CD14-positive monocyte (primary cell): Measurements from ENCODE around the gene UGT1A5. TPM values are rescaled to one million over a fixed set of nuclear protein-coding genes. Genes with fewer than 3 reads are reported as not detected.
A peak's percentile ranks its signal among the peaks of the same experiment; 100 is the strongest.

ENCODE experiments used
- DNase-seq, 3 donors: peaks; one replicate each; pipeline ENCODE4 v3.0.0-alpha.2; 2011 to 2022
- H2AFZ ChIP-seq: 2 replicates; pipeline ENCODE4 v1.6.0; 2012; ENCODE audit warnings: mild to moderate bottlenecking, low read depth, low read length, inconsistent platforms; ENCODE audit not compliant: insufficient read depth, poor library complexity, severe bottlenecking
- H3K27ac ChIP-seq, 2 donors: 1 replicate in 1 of 2; 2 replicates in 1 of 2; pipeline ENCODE4 v1.5.1; 2012 to 2013; ENCODE audit warnings: low read length in 2 of 2, control low read depth in 1 of 2, inconsistent platforms in 1 of 2, low read depth in 1 of 2, mild to moderate bottlenecking in 1 of 2
- H3K27me3 ChIP-seq, 2 donors: one replicate each; pipeline versions ENCODE4 v1.6.0 to v1.6.1; 2011 to 2013; ENCODE audit warnings: low read length in 2 of 2; ENCODE audit not compliant: control insufficient read depth in 2 of 2, insufficient read depth in 2 of 2
- H3K36me3 ChIP-seq, 2 donors: replicated peaks in 1 of 2; 1 replicate in 1 of 2; 2 replicates in 1 of 2; pipeline versions ENCODE4 v1.5.1 to v1.6.1; 2012 to 2013; ENCODE audit warnings: low read length in 2 of 2, control low read depth in 1 of 2, inconsistent platforms in 1 of 2, mild to moderate bottlenecking in 1 of 2; ENCODE audit not compliant: insufficient read depth in 2 of 2, control insufficient read depth in 1 of 2
- H3K4me1 ChIP-seq, 2 donors: 1 replicate in 1 of 2; 2 replicates in 1 of 2; pipeline versions ENCODE4 v1.5.1 to v1.6.1; 2012 to 2013; ENCODE audit warnings: low read length in 2 of 2, control low read depth in 1 of 2, inconsistent platforms in 1 of 2, mild to moderate bottlenecking in 1 of 2, moderate library complexity in 1 of 2; ENCODE audit not compliant: insufficient read depth in 2 of 2, control insufficient read depth in 1 of 2
- H3K4me2 ChIP-seq: replicated peaks from 2 replicates; pipeline ENCODE3; 2012; ENCODE audit warnings: low read length, moderate library complexity, mild to moderate bottlenecking; ENCODE audit not compliant: poor library complexity, severe bottlenecking; ENCODE audit errors: extremely low read depth
- H3K4me3 ChIP-seq, 3 experiments: fragments of 200-600 bp in 1 of 3; sonication (generic) in 1 of 3; replicated peaks in 1 of 3; 1 replicate in 2 of 3; 2 replicates in 1 of 3; pipeline ENCODE4 v1.5.1; 2011 to 2013; ENCODE audit warnings: low read length in 3 of 3, mild to moderate bottlenecking in 3 of 3, control low read depth in 2 of 3, low read depth in 2 of 3, inconsistent platforms in 1 of 3, moderate library complexity in 1 of 3
- H3K79me2 ChIP-seq: 2 replicates; pipeline ENCODE4 v1.6.0; 2012; ENCODE audit warnings: mild to moderate bottlenecking, control low read depth, inconsistent platforms, low read length, moderate library complexity; ENCODE audit not compliant: insufficient read depth
- H3K9ac ChIP-seq: 2 replicates; pipeline ENCODE4 v1.6.0; 2017; ENCODE audit warnings: low read length, mild to moderate bottlenecking; ENCODE audit not compliant: insufficient read depth, poor library complexity, severe bottlenecking
- H3K9me3 ChIP-seq, 2 donors: replicated peaks in 1 of 2; 1 replicate in 1 of 2; 2 replicates in 1 of 2; pipeline versions ENCODE4 v1.5.1 to v1.6.1; 2012 to 2013; ENCODE audit warnings: low read length in 2 of 2, control low read depth in 1 of 2; ENCODE audit not compliant: control insufficient read depth in 1 of 2, insufficient read depth in 1 of 2
- H4K20me1 ChIP-seq: 2 replicates; pipeline ENCODE4 v1.6.0; 2012; ENCODE audit warnings: mild to moderate bottlenecking, low read length, control low read depth, moderate library complexity; ENCODE audit not compliant: insufficient read depth
- H3K27ac Mint-ChIP-seq, 7 donors: one replicate each; pipeline ENCODE4 v1.8.0; 2020; ENCODE audit warnings: mild to moderate bottlenecking in 7 of 7, mixed read lengths in 7 of 7, moderate library complexity in 6 of 7, inconsistent platforms in 2 of 7
- H3K27me3 Mint-ChIP-seq, 3 donors: one replicate each; pipeline ENCODE4 v1.8.0; 2021 to 2022; ENCODE audit warnings: low read depth in 3 of 3, mild to moderate bottlenecking in 3 of 3, mixed read lengths in 3 of 3, moderate library complexity in 3 of 3, inconsistent platforms in 1 of 3
- H3K36me3 Mint-ChIP-seq, 2 donors: one replicate each; pipeline ENCODE4 v1.8.0; 2020; ENCODE audit warnings: mixed read lengths in 2 of 2, inconsistent platforms in 1 of 2, mild to moderate bottlenecking in 1 of 2
- H3K4me1 Mint-ChIP-seq: one replicate; pipeline ENCODE4 v1.8.0; 2020; ENCODE audit warnings: mild to moderate bottlenecking, mixed read lengths
- H3K4me3 Mint-ChIP-seq, 2 donors: one replicate each; pipeline ENCODE4 v1.8.0; 2020; ENCODE audit warnings: mild to moderate bottlenecking in 2 of 2, mixed read lengths in 2 of 2, moderate library complexity in 1 of 2
- H3K9me3 Mint-ChIP-seq, 7 donors: one replicate each; pipeline ENCODE4 v1.8.0; 2020 to 2022; ENCODE audit warnings: mixed read lengths in 7 of 7, mild to moderate bottlenecking in 6 of 7, moderate library complexity in 6 of 7, inconsistent platforms in 2 of 7
- CTCF ChIP-seq: fragments of 200-600 bp; IDR thresholded peaks from one replicate; pipeline ENCODE4 v1.8.0; 2022; ENCODE audit warnings: antibody characterized with exemption, mild to moderate bottlenecking
- WGBS: methylation state at CpG from one replicate; pipeline ENCODE4 v1.1.5; 2013; ENCODE audit warnings: missing lambda C conversion rate; ENCODE audit not compliant: insufficient coverage; 5-methylcytosine and 5-hydroxymethylcytosine counted together
- intact Hi-C, 2 donors: fragments of 100-400 bp; cut with micrococcal nuclease; formaldehyde crosslinking; loops; one replicate each; pipeline versions ENCODE4 v1.15.0 to v1.15.1; 2023
- polyA plus RNA-seq, 3 donors: library from polyadenylated mRNA; depleted of rRNA in 1 of 3; unstranded in 2 of 3; stranded (reverse) in 1 of 3; fragments of 300-500 nt in 2 of 3; fragments of >200 nt in 1 of 3; fragmentation: Illumina TruSeq in 2 of 3; gene quantifications; 1 replicate in 2 of 3; 2 replicates in 1 of 3; pipeline ENCODE4 v1.2.3, GENCODE V29; 2012 to 2021

The UGT1A5 gene
- polyA plus RNA-seq, 3 donors, result not detected

- Histone ChIP-seq H3K27me3 (no peaks in the 10 kb centered on the region), H3K4me3 (no peak overlapping the region), H4K20me1 (no peaks in the 10 kb centered on the region), H3K4me1 (no peaks in the 10 kb centered on the region), H3K36me3 (no peaks in the 10 kb centered on the region), H3K79me2 (no peaks in the 10 kb centered on the region), H2AFZ (no peak overlapping the region), H3K9me3 (no peaks in the 10 kb centered on the region), H3K27ac (no peak overlapping the region), H3K9ac (no peak overlapping the region), H3K4me2 (no peak overlapping the region)
- Mint-ChIP-seq H3K27me3 (peaks cover 2 to 9% (median 7%) of the 10 kb centered on the region in 3 donors), H3K36me3 (no peaks in the 10 kb centered on the region), H3K9me3 (peaks cover 0 to 5% (median 0%) of the 10 kb centered on the region in 7 donors), H3K4me3 (no peak overlapping the region), H3K4me1 (no peaks in the 10 kb centered on the region), H3K27ac (no peak overlapping the region)
- no peak for TF ChIP-seq CTCF
- intact Hi-C loops, result no loop called here
- DNase-seq, result no peak
- 93% methylated on average over 3 of the region's 4 CpGs for WGBS
Observed at GRCh38 chr2:233816771-233817170, 104.1 kb downstream of the UGT1A5 start.

GRCh38 chr2:233817361-233817911 lies 104.7 kb downstream of the UGT1A5 start:
- no peak for DNase-seq
- H3K27ac Mint-ChIP-seq, result peak overlapping the region in 1 of 7 donors; percentile 65
- WGBS, result 72% methylated on average over 3 of the region's 3 CpGs

More at GRCh38 chr2:233817361-233817911, 104.7 kb downstream of the UGT1A5 start:
- no peaks in the 10 kb centered on the region for H3K4me1 Mint-ChIP-seq
- H3K36me3 Mint-ChIP-seq, result no peaks in the 10 kb centered on the region
- no peaks in the 10 kb centered on the region for H3K27me3 ChIP-seq
- no peak for TF ChIP-seq CTCF
- intact Hi-C loops, result no loop called here
- no peaks in the 10 kb centered on the region for H3K9me3 ChIP-seq
- no peaks in the 10 kb centered on the region for H3K4me1 ChIP-seq
- H3K27ac ChIP-seq, result no peak overlapping the region
- no peaks in the 10 kb centered on the region for H4K20me1 ChIP-seq
- H3K4me3 Mint-ChIP-seq, result no peak overlapping the region
- no peak overlapping the region for H3K9ac ChIP-seq
- H3K9me3 Mint-ChIP-seq, result peaks cover 0 to 5% (median 0%) of the 10 kb centered on the region in 7 donors
- no peak overlapping the region for H2AFZ ChIP-seq
- H3K4me3 ChIP-seq, result no peak overlapping the region
- peaks cover 2 to 9% (median 7%) of the 10 kb centered on the region in 3 donors for H3K27me3 Mint-ChIP-seq
- H3K4me2 ChIP-seq, result no peak overlapping the region
- H3K36me3 ChIP-seq, result no peaks in the 10 kb centered on the region
- H3K79me2 ChIP-seq, result no peaks in the 10 kb centered on the region
